H1 (cell line): ENCODE measurements around the gene IFNA1. TPM values are rescaled to one million over a fixed set of nuclear protein-coding genes. Genes with fewer than 3 reads are reported as not detected.

Source experiments
- ASH2L ChIP-seq: fragments of 200-600, 300-600 bp; sonication (generic); IDR thresholded peaks from one replicate; pipeline ENCODE4 v1.7.1; 2017; ENCODE audit warnings: low read length
- CEBPB ChIP-seq: IDR thresholded peaks from 2 replicates; pipeline ENCODE4 v1.6.1; 2012; ENCODE audit warnings: low read depth, low read length
- CTCF ChIP-seq, 3 experiments: IDR thresholded peaks; 1 replicate in 2 of 3; 2 replicates in 1 of 3; pipeline versions ENCODE4 v1.5.1 to v1.6.1; 2011; ENCODE audit warnings: low read length in 3 of 3, mild to moderate bottlenecking in 3 of 3, inconsistent platforms in 2 of 3, low read depth in 1 of 3, moderate library complexity in 1 of 3; ENCODE audit not compliant: insufficient read depth in 1 of 3; ENCODE audit errors: control extremely low read depth in 1 of 3
- PHF8 ChIP-seq: fragments of 200-600 bp; sonication (generic); conservative IDR thresholded peaks from 2 replicates; pipeline ENCODE4 v1.7.1; 2012; ENCODE audit warnings: low read depth, mild to moderate bottlenecking, inconsistent platforms, low read length, moderate library complexity
- USF2 ChIP-seq: IDR thresholded peaks from 2 replicates; pipeline ENCODE4 v1.6.1; 2011; ENCODE audit warnings: low read length, improper control_type of control experiment
- polyA plus RNA-seq, 7 experiments: library from polyadenylated mRNA; depleted of rRNA in 3 of 7; stranded (reverse) in 5 of 7; unstranded in 2 of 7; fragments of >200 nt in 5 of 7; fragments of 200-250 nt in 2 of 7; gene quantifications; 1 replicate in 5 of 7; 2 replicates in 1 of 7; 4 replicates in 1 of 7; pipeline versions ENCODE4 v1.2.1 to v1.2.3, GENCODE V29; 2011 to 2013; ENCODE audit warnings: missing spikeins in 2 of 7, mixed read lengths in 2 of 7
- total RNA-seq: library from RNA; stranded (reverse); fragmentation: NEBNext Ultra II Directional; extraction: Animal tissue kit (Norgen Biotek cat#: 25700); gene quantifications from 2 replicates; pipeline ENCODE4 v1.2.1, GENCODE V29; 2021

IFNA1 gene
- total and polyA plus RNA-seq, 2 of the 8 experiments (the other 6 are each of a cell fraction or from before 2014, with no cell fraction given), result not detected

GRCh38 chr9:21452681-21453080 lies 12.4 kb downstream of the IFNA1 start (continued):
- TF ChIP-seq USF2 (no peak), CTCF (IDR thresholded peaks at IDR 0.05; ENCODE audit: control extremely low read depth in 1 of 3, insufficient read depth in 1 of 3, low read depth in 1 of 3, low read length in 3 of 3) (no peak), PHF8 (no peak), CEBPB (no peak), ASH2L (no peak)
